Measurements from ENCODE around the gene SLC9A3. TPM values are rescaled to one million over a fixed set of nuclear protein-coding genes. Genes with fewer than 3 reads are reported as not detected.

SLC9A3 gene
- total RNA-seq, 2 experiments from 2014 or later: 2.3 to 2.5 TPM

- ChIA-PET POLR2A (no interaction called here), CTCF (no interaction called here)
- Mint-ChIP-seq H3K36me3 (ENCODE audit: low read depth) (no peaks in the 10 kb centered on the region), H3K27me3 (peaks cover 31% of the 10 kb centered on the region), H3K4me3 (no peak overlapping the region), H3K4me1 (ENCODE audit: low read depth) (no peaks in the 10 kb centered on the region), H3K9me3 (no peaks in the 10 kb centered on the region), H3K27ac (no peak overlapping the region)
- ATAC-seq (ENCODE audit: poor library complexity) (no peak), DNase-seq (no peak)
- no peak overlapping the region for H3K27ac ChIP-seq (ENCODE audit: low read depth in 1 of 2, low read length in 2 of 2)
- H3K4me3 ChIP-seq (ENCODE audit: low read length): no peak overlapping the region
- H3K4me1 ChIP-seq (ENCODE audit: insufficient read depth, low read length): no peaks in the 10 kb centered on the region
- no peaks in the 10 kb centered on the region for H3K36me3 ChIP-seq (ENCODE audit: insufficient read depth, low read length)
- peaks cover 0 to 13% of the 10 kb centered on the region in 2 experiments for H3K9me3 ChIP-seq (ENCODE audit: control insufficient read depth in 1 of 2, insufficient read depth in 1 of 2, low read length in 2 of 2)
- intact Hi-C loops (cut with DNase I, micrococcal nuclease): no loop called here
- no peak for TF ChIP-seq CTCF (IDR thresholded peaks at IDR 0.05)
- peaks cover 0 to 6% of the 10 kb centered on the region in 2 experiments for H3K27me3 ChIP-seq (ENCODE audit: control insufficient read depth in 1 of 2, insufficient read depth in 2 of 2, low read length in 2 of 2)
Measured at GRCh38 chr5:568809-569208, 44.6 kb upstream of the SLC9A3 start.

GRCh38 chr5:568061-568781 is 44.0 kb upstream of the SLC9A3 start:
- no peak overlapping the region for H3K27ac Mint-ChIP-seq
- no peaks in the 10 kb centered on the region for H3K4me1 Mint-ChIP-seq (ENCODE audit: low read depth)
- ATAC-seq (ENCODE audit: poor library complexity) (no peak), DNase-seq (no peak)
- Histone ChIP-seq H3K4me3 (ENCODE audit: low read length) (no peak overlapping the region), H3K27me3 (ENCODE audit: control insufficient read depth in 1 of 2, insufficient read depth in 2 of 2, low read length in 2 of 2) (peaks cover 0 to 6% of the 10 kb centered on the region in 2 experiments), H3K9me3 (ENCODE audit: control insufficient read depth in 1 of 2, insufficient read depth in 1 of 2, low read length in 2 of 2) (peaks cover 0 to 13% of the 10 kb centered on the region in 2 experiments), H3K27ac (ENCODE audit: low read depth in 1 of 2, low read length in 2 of 2) (no peak overlapping the region), H3K36me3 (ENCODE audit: insufficient read depth, low read length) (no peaks in the 10 kb centered on the region), H3K4me1 (ENCODE audit: insufficient read depth, low read length) (no peaks in the 10 kb centered on the region)
- no peak overlapping the region for H3K4me3 Mint-ChIP-seq
- ChIA-PET POLR2A (no interaction called here), CTCF (no interaction called here)
- H3K27me3 Mint-ChIP-seq: peaks cover 27% of the 10 kb centered on the region
- TF ChIP-seq CTCF (IDR thresholded peaks at IDR 0.05): no peak
- no peaks in the 10 kb centered on the region for H3K9me3 Mint-ChIP-seq
- intact Hi-C loops (cut with DNase I, micrococcal nuclease): no loop called here
- H3K36me3 Mint-ChIP-seq (ENCODE audit: low read depth): no peaks in the 10 kb centered on the region

- Histone ChIP-seq H3K36me3 (ENCODE audit: insufficient read depth, low read length) (no peaks in the 10 kb centered on the region), H3K27me3 (ENCODE audit: control insufficient read depth in 1 of 2, insufficient read depth in 2 of 2, low read length in 2 of 2) (peaks cover 0 to 6% of the 10 kb centered on the region in 2 experiments), H3K27ac (ENCODE audit: low read depth in 1 of 2, low read length in 2 of 2) (no peak overlapping the region), H3K4me1 (ENCODE audit: insufficient read depth, low read length) (no peaks in the 10 kb centered on the region), H3K4me3 (ENCODE audit: low read length) (no peak overlapping the region), H3K9me3 (ENCODE audit: control insufficient read depth in 1 of 2, insufficient read depth in 1 of 2, low read length in 2 of 2) (peaks cover 0 to 13% of the 10 kb centered on the region in 2 experiments)
- Mint-ChIP-seq H3K4me1 (ENCODE audit: low read depth) (no peaks in the 10 kb centered on the region), H3K4me3 (no peak overlapping the region), H3K36me3 (ENCODE audit: low read depth) (no peaks in the 10 kb centered on the region), H3K9me3 (no peaks in the 10 kb centered on the region), H3K27me3 (peaks cover 23% of the 10 kb centered on the region), H3K27ac (no peak overlapping the region)
- ChIA-PET POLR2A (no interaction called here), CTCF (no interaction called here)
- DNase-seq (no peak), ATAC-seq (ENCODE audit: poor library complexity) (no peak)
- intact Hi-C loops (cut with DNase I, micrococcal nuclease): no loop called here
- no peak for TF ChIP-seq CTCF (IDR thresholded peaks at IDR 0.05)
Measured at GRCh38 chr5:567664-568060, 43.4 kb upstream of the SLC9A3 start.
